ENCODE data around the gene ZNF778.
"Not testable (repeated sequence)": the region's sequence is repeated elsewhere in the genome, so short reads cannot be mapped to it uniquely, and the experiment has no call there.

Gene ZNF778

DNA sequence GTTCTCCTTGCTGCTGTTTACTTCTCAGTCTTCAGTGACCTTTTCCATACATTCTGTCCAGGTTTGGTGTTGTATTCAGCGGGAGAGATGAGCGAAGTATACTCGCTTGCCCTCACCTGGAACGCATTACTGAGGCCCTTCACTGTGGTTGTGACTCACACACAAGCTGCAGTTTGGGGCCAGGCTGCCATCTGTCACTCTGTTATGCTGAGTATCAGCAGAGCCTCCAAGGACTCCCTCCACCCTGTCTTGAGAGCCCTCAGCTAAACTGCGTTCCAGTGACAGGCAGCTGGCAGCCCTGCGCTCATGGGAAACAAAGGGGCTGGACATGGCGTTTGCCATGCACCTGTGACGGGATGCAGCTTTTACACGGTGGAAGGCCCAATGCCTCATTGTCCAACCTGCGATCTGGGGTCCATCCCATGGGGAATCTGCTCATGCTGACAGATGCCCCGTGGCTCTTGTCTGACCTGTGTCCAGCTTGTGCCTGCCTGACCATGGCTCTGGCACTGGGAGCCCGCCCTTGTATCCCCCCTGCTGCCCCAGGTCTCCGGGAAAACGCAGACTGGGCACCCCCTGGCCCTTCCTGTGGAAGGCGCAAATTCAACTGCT lies 6.5 kb upstream of the ZNF778 start:
- no peak for DNase-seq

GRCh38 chr16:89216315-89217137 lies 977 bp upstream of the ZNF778 start:
- DNase-seq, result peak in 51 of 56 donors; percentile 7 to 86 (median 53)

DNA sequence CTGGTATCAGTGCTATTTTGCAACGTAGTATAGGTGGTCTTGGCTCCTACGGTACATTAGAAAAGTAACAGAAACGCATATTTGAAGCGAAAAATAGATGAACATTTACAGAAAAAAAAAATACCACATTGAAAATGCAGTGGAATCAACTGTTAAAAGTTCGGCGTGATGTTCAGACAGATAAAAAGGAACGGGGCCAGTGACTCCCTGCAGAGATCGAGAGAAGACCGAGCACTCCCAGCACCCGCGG lies 440 bp upstream of the ZNF778 start:
- DNase-seq, result no peak

GRCh38 chr16:89219365-89219764 lies 1.9 kb downstream of the ZNF778 start:
- no peak for DNase-seq

- no peak for DNase-seq
Observed at GRCh38 chr16:89221604-89222003, 4.1 kb downstream of the ZNF778 start.

GRCh38 chr16:89222931-89223330 lies 5.4 kb downstream of the ZNF778 start:
- DNase-seq, result no peak

DNA sequence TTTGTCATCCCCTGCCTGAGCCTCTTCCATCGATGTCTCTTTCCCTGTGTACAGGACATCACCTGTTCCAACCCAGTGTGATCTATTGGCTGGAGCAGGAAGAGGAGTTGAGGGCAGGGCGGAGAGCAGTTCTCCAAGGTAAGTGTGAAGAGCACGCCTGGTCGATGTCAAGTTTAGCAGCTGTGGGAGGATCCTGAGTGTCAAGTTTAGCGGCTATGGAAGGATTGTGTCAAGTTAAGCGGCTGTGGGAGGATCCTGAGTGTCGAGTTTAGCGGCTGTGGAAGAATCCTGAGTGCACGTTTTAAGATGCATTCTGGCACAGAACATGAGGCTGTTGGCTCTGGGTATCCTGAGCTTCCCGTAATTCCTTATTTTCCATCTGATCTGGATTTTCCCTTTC lies 7.2 kb downstream of the ZNF778 start:
- no peak for DNase-seq

DNA sequence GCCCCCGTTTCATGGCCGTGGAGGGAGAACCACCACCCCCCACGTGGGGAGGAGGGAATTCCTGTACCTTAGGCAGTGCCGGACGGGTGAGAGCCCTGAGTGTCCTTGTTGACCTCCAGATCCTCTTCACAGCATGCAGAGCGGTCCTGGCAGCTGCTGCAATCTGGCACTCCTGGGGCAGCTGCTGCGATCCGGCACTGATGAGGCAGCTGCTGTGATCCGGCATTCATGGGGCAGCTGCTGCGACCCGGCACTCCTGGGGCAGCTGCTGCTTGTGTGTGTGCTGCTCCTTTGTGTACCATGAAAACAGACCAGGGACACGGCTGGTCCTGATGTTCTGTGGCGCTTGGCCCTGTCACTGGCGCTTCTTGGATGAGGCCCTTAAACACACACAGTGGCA lies 12.8 kb downstream of the ZNF778 start:
- peak in 2 of 56 donors; percentile 14 to 29 for DNase-seq

DNA sequence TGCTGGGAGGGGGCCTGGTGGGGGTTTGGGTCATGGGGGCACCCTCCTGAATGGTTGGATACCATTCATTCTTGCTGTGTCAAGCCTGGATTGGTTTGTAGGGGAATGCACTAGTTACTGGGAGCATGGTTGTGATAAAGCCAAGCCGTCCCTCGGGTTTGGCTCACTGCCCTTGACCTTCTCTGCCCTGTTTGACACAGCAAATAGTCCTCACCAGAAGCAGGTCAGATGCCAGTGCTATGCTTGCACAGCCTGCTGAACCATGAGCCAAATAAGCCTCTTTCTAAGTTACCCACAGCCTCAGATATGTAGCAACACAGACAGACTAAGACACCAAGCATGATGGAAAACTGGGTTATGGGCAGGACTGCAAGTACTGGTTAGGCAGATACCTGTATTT lies 14.6 kb downstream of the ZNF778 start:
- no peak for DNase-seq

DNA sequence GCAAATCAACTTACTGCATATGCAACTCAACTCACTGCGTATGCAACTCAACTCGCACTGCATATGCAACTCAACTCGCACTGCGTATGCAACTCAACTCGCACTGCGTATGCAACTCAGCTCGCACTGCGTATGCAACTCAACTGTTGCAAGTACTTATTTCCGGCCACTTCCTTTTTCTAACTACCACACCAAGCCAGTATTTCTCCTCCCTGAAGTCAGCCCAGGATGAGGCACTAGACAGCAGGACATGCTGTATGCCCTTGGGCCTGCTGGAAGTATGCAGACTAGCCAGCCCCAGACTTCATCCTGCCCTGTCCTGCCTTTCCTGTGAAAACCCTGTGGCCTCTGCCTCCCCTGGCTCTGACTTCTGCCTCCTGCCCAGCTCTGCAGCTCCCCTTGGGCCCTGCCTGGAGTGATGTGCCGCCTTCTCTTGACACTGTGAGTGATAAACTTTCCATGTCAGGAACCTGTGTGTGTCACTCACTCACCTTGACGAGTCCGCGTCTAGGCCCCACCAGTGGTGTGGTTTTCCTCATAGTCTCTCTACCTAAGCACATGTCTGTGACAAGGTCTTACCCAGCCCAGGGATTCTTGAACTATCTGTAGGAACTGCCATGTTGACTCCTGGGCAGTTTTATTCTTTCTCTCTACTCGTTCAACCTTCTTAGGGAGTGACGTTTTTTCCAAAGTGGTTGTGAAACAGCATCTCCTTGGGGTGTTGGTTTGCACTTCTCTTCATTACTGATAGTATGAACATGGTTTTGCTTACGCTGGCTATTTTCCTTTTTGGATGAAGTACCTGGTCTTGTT lies 16.4 kb downstream of the ZNF778 start:
- no peak for DNase-seq

- DNase-seq, result no peak
Observed at GRCh38 chr16:89237733-89238132, 20.2 kb downstream of the ZNF778 start.

GRCh38 chr16:89241187-89242007 lies 23.9 kb downstream of the ZNF778 start:
- peak in 54 of 56 donors; percentile 35 to 90 (median 65) for DNase-seq

DNA sequence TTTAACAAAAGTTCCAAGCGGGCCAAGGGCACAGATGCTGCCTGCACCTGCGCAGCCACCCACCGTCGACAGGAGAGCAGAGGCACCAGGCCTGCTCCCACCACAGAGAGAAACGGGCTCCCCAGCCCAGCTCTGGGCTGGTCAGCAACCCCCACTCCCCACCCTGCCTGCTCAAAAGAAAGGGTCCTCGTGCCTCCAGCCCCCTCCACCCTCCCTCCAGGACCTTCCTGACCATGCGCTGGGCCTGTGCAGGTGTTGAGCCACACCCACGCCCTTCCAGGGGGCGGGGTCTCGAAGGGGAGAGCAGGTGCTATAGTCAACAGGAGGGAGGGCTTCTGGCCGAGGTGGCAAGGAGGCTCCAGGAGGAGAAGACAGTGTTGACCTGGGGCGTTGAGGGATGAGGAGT lies 25.3 kb downstream of the ZNF778 start:
- DNase-seq, result no peak

DNA sequence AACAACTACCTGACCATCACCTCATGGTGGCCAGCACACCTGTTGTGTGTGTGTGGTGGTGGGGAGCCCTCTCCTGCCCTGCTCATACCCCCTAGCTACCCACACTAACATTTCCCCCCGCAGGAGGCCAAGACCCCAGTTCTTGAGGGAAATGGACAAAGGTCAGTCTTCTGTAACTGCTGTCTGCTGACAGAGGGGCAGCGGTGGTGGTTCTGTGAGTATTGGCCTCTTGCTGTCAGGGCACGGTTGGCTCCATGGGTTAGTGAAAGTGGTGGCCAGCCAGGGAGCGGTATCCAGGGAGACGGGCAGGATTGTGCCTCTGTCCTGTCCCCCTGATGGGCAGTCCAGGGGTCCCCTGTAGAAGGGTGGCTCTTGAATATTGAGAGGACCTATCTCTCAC lies 26.2 kb downstream of the ZNF778 start:
- no peak for DNase-seq

DNA sequence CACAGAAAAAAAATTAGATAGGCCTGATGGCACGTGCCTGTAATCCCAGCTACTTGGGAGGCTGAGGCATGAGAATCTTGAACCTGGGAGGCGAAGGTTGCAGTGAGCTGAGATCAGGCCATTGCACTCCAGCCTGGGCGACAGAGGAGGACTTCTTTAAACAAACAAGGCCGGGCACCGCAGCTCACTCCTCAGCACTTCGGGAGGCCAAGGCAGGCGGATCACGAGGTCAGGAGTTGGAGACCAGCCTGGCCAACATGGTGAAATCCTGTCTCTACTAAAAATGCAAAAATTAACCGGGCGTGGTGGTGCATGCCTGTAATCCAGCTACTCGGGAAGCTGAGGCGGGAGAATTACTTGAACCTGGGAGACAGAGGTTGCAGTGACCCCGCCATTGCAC lies 26.8 kb downstream of the ZNF778 start:
- DNase-seq, result not testable (repeated sequence)

DNA sequence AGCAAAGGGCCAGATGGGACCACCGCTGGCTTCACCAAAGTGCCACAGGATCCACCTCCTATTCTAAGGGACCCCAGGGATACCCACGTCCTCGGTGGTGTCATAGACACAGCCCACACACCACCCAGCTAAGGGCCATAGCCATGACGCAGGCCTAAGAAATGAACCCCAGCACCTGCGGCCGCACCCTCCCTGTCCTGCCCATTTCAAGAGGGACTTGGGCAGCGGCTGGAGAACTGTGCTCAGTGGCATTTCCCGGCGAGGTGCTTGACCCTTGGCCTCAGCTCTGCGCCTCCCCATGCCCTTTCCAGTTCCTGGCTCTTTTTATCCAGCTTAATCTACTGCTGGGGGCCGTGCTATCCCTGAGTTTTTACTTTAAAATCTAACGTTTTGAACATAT lies 27.3 kb downstream of the ZNF778 start:
- no peak for DNase-seq

DNA sequence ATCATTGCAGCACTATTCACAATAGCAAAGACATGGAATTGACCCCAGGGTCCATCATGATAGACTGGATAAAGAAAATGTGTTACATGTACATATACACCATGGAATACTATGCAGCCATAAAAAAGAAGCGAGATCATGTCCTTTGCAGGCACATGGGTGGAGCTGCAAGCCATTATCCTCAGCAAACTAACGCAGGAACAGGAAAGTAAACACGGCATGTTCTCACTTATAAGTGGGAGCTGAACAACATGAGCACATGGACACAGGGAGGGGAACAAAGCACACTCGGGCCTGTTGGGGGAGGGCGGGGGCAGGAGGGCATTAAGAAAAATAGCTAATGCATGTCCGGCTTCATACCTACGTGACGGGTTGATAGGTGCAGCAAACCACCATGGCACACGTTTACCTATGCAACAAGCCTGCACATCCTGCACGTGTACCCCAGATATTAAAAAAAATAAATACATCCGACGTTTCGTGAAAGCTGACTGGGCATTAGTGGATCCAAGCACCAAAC lies 28.9 kb downstream of the ZNF778 start:
- no peak for DNase-seq

DNA sequence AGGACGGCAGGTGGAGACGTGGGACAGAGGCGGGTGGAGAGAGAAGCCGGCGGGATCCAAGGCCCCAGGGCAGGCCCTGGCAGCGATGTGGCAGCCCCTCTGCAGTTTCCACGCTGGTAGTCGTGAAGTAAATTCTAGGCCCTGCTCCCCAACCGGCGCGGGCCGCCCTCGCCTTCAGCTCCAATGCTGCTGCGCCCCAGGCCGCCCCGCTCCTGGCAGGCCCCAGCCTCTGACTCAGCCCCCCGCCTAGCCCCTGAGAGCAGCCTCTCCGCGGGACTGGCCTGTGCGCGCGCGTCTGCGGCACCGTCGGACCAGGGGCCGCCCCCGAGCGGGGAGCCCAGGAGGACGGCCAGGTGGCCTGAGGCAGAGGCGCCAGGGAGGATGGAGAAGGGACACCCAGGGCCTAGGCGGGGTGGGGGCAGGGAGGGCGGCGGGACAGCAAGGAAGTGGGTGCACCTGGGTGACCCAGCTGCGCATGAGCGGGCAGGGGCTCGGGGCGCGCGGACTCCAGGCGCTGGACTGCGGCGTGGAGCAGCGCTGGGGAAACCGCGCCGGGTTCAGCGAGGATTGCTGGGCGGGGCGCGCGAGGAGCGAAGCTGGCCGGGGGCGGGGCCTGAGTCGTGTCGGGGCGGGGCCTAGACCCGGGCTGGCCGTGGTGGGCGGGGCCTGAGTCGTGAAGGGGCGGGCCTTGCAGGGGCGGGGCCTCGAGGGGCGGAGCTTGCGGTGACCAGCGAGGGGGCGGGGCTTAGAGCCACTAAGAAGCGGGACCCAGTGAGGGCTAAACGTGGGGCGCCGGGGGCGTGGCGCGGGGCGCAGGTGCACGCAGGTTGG lies 29.6 kb downstream of the ZNF778 start:
- peak in 55 of 56 donors; percentile 31 to 96 (median 86) for DNase-seq

GRCh38 chr16:89247734-89248075 lies 30.2 kb downstream of the ZNF778 start:
- DNase-seq, result not testable (repeated sequence)

- DNase-seq, result no peak
Observed at GRCh38 chr16:89248196-89248982, 30.9 kb downstream of the ZNF778 start.
